MCF 10A (cell line): ENCODE results near the gene FOXF1. TPM values are rescaled to one million over a fixed set of nuclear protein-coding genes. Genes with fewer than 3 reads are reported as not detected.

Experiments used
- BruUV-seq: library from RNA; stranded (reverse); fragments of 400-500 nt; replicated peaks from 2 replicates; lab custom pipeline; 2021; lab: Mats Ljungman, UMichigan
- CTCF ChIA-PET: fragments of 300-600 bp; sonication (Branson Sonifier 250); formaldehyde crosslinking; extraction: SDS; loops from one replicate; lab custom pipeline; 2021; ENCODE audit warnings: antibody characterized with exemption, inconsistent platforms; lab: Yijun Ruan, JAX
- POLR2A ChIA-PET: fragments of 300-600, 350-650 bp; sonication (Branson Sonifier 250); formaldehyde crosslinking; extraction: SDS; loops from one replicate; lab custom pipeline; 2020; ENCODE audit warnings: antibody characterized with exemption, inconsistent platforms; lab: Yijun Ruan, JAX
- DNase-seq: peaks from one replicate; pipeline ENCODE4 v3.0.0-alpha.2; 2018; ENCODE audit not compliant: unreplicated experiment
- H3K27ac Mint-ChIP-seq: one replicate; pipeline ENCODE4 v1.8.0; 2022; ENCODE audit warnings: mild to moderate bottlenecking, low read depth, mixed read lengths; ENCODE audit not compliant: unreplicated experiment
- H3K27me3 Mint-ChIP-seq: one replicate; pipeline ENCODE4 v1.8.0; 2022; ENCODE audit warnings: mixed read lengths; ENCODE audit not compliant: insufficient read depth, unreplicated experiment
- H3K36me3 Mint-ChIP-seq: one replicate; pipeline ENCODE4 v1.8.0; 2022; ENCODE audit warnings: mild to moderate bottlenecking, moderate library complexity, mixed read lengths; ENCODE audit not compliant: insufficient read depth, unreplicated experiment
- H3K4me1 Mint-ChIP-seq: one replicate; pipeline ENCODE4 v1.8.0; 2022; ENCODE audit warnings: mixed read lengths; ENCODE audit not compliant: insufficient read depth, unreplicated experiment
- H3K4me3 Mint-ChIP-seq: one replicate; pipeline ENCODE4 v1.8.0; 2022; ENCODE audit warnings: mild to moderate bottlenecking, moderate library complexity, mixed read lengths; ENCODE audit not compliant: unreplicated experiment
- H3K9me3 Mint-ChIP-seq: one replicate; pipeline ENCODE4 v1.8.0; 2022; ENCODE audit warnings: mixed read lengths; ENCODE audit not compliant: unreplicated experiment
- CTCF ChIP-seq: fragments of 200-600 bp; IDR thresholded peaks from one replicate; pipeline ENCODE4 v1.8.0; 2022; ENCODE audit warnings: antibody characterized with exemption, mild to moderate bottlenecking; ENCODE audit not compliant: unreplicated experiment
- intact Hi-C: fragments of 100-400 bp; cut with micrococcal nuclease; formaldehyde crosslinking; loops from 2 replicates; pipeline ENCODE4 v1.14.1; 2022
- total RNA-seq: library from RNA; stranded (reverse); gene quantifications from 2 replicates; pipeline ENCODE4 v1.2.3, GENCODE V29; 2022

Gene FOXF1
- total RNA-seq, 1 experiment from 2014 or later: not detected

GRCh38 chr16:86509759-86510464 lies 415 bp upstream of the FOXF1 start:
- CTCF ChIA-PET: interaction anchor here (0.6 kb wide), 1 partner anchor 380 kb away, joined by 3 read pairs; no protein-coding TSS in a partner anchor
- intact Hi-C loops: loop anchor here (10.0 kb wide), 1 partner anchor 255 kb away; no protein-coding TSS in a partner anchor
- H3K4me3 Mint-ChIP-seq: peak overlapping the region; percentile 72
- H3K36me3 Mint-ChIP-seq: no peaks in the 10 kb centered on the region
- no peak for DNase-seq
- H3K4me1 Mint-ChIP-seq: peaks cover 8% of the 10 kb centered on the region
- no peak for TF ChIP-seq CTCF
- H3K27ac Mint-ChIP-seq: no peak overlapping the region
- H3K9me3 Mint-ChIP-seq: no peaks in the 10 kb centered on the region
- no TSS peak for BruUV-seq
- POLR2A ChIA-PET: interaction anchor here (0.5 kb wide), 1 partner anchor 330 kb away, joined by 3 read pairs; no protein-coding TSS in a partner anchor
- peaks cover 72% of the 10 kb centered on the region for H3K27me3 Mint-ChIP-seq

DNA sequence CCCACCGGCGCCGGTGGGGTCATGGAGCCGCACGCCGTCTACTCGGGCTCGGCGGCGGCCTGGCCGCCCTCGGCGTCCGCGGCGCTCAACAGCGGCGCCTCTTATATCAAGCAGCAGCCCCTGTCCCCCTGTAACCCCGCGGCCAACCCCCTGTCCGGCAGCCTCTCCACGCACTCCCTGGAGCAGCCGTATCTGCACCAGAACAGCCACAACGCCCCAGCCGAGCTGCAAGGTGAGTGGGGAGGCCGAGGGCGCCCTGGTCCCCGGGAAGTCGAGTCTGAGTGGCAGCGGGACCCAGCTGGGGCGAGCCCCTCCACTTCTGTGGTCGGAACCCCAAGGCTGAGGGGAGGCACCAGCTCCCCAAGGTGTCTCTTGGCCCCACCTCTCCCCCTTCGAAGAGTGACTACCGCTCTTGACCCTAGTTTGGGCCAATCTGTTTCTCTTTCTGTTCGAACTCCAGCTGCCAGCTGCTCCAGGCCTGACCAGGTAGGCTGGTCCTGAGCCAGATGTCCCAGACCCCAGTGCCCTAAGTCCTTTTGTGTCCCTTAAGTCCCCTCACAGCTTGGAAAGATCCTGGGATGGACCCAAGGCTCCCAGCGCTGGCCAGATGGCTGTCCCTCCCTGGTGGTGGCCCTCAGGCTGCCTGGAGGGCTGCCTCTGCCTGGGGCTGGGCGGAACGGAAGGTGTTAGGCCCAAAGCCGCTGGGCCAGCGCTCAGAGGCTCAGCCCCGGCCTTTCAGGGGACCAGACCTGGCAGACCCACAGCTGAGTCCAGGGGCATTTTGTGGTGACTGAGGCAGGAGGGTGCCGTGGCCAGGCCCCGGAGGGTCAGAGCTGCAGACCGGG lies 1.2 kb downstream of the FOXF1 start:
- no peak for TF ChIP-seq CTCF
- DNase-seq: no peak
- no TSS peak for BruUV-seq
- Mint-ChIP-seq H3K36me3 (no peaks in the 10 kb centered on the region), H3K9me3 (no peaks in the 10 kb centered on the region), H3K27me3 (peaks cover 65% of the 10 kb centered on the region), H3K4me3 (no peak overlapping the region), H3K27ac (no peak overlapping the region), H3K4me1 (peaks cover 1% of the 10 kb centered on the region)
- ChIA-PET CTCF (interaction anchor here (0.6 to 1.1 kb wide), 2 partner anchors 690 to 1164 kb away, joined by 3 to 6 read pairs; no protein-coding TSS in a partner anchor), POLR2A (no interaction called here)
- intact Hi-C loops: loop anchor here (10.0 kb wide), 1 partner anchor 257 kb away; no protein-coding TSS in a partner anchor

- CTCF ChIA-PET: interaction anchor here (0.6 to 1.1 kb wide), 3 partner anchors 440 to 1165 kb away, joined by 3 to 6 read pairs (median 5); no protein-coding TSS in a partner anchor
- intact Hi-C loops: loop anchor here (10.0 kb wide), 1 partner anchor 258 kb away; no protein-coding TSS in a partner anchor
- DNase-seq: no peak
- TF ChIP-seq CTCF: no peak
- no peaks in the 10 kb centered on the region for H3K36me3 Mint-ChIP-seq
- H3K4me1 Mint-ChIP-seq: no peaks in the 10 kb centered on the region
- peaks cover 65% of the 10 kb centered on the region for H3K27me3 Mint-ChIP-seq
- no peaks in the 10 kb centered on the region for H3K9me3 Mint-ChIP-seq
- POLR2A ChIA-PET: no interaction called here
- no peak overlapping the region for H3K4me3 Mint-ChIP-seq
- no TSS peak for BruUV-seq
- no peak overlapping the region for H3K27ac Mint-ChIP-seq
Measured at GRCh38 chr16:86512301-86512859, 2.1 kb downstream of the FOXF1 start.
